ENCODE measurements around the gene TBC1D4. TPM values are rescaled to one million over a fixed set of nuclear protein-coding genes. Genes with fewer than 3 reads are reported as not detected.
A peak's percentile ranks its signal among the peaks of the same experiment; 100 is the strongest.

The TBC1D4 gene
- total and polyA plus RNA-seq, 10 of the 15 experiments (the other 5 are each of a cell fraction or from before 2014, with no cell fraction given): 11.0 to 38.6 (median 25.5) TPM

DNA sequence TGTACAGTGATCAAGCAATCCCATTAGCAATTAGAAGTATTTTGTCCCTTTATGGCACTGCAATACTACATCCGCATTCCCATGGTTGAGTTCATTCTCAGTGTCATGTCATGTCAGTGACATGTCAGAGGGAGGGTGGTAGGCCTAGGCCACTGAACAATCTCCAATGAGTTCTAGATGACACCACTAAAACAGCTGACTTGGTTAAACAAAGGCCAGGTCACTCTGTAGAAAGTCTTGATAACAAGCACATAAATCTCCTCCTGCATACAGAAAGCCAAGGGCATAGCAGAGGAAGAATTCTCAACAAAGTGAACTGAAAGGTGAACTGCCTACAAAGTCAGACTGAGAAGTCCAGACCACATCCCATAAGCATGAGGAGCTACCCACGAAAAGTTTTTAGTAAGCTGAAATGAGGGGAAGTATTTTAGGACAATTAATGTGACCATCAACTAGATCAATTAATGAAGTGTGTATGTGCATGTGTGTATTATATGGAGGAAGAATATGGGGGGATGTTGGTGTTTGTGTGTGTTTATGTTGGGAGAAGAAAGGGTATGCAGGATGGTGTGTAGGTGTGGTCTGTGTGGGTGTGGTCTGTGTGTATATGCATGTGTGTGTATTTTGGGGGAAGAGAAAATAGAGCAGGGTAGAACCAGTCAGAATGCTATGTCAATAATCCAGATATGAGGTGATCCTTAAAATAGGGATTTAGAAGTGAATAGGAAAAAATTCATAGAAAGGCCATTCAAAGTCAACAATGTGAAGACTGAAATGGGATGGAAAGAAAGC, 67.7 kb downstream of the TBC1D4 start:
- in situ Hi-C loops (cut with MboI) (no loop called here), intact Hi-C loops (cut with micrococcal nuclease; ENCODE audit: unreplicated experiment) (no loop called here)
- no peaks in the 10 kb centered on the region for H4K20me1 ChIP-seq (ENCODE audit: control insufficient read depth, insufficient read depth)
- H3K27ac ChIP-seq (ENCODE audit: control insufficient read depth, insufficient read depth): no peak overlapping the region
- H3K4me3 ChIP-seq: no peak overlapping the region
- TF ChIP-seq RUNX3 (IDR thresholded peaks at IDR 0.05; ENCODE audit: low read length): peak; percentile 80
- 0 out of 2 replicates have a peak, but pooled peaks have one; percentile 29 for TF ChIP-seq JUNB (IDR thresholded peaks at IDR 0.05)
- TF ChIP-seq, protein P1, sequence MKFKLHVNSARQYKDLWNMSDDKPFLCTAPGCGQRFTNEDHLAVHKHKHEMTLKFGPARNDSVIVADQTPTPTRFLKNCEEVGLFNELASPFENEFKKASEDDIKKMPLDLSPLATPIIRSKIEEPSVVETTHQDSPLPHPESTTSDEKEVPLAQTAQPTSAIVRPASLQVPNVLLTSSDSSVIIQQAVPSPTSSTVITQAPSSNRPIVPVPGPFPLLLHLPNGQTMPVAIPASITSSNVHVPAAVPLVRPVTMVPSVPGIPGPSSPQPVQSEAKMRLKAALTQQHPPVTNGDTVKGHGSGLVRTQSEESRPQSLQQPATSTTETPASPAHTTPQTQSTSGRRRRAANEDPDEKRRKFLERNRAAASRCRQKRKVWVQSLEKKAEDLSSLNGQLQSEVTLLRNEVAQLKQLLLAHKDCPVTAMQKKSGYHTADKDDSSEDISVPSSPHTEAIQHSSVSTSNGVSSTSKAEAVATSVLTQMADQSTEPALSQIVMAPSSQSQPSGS (IDR thresholded peaks at IDR 0.05; ENCODE audit: low read length): peak; percentile 15; the same call in 1 of the 2 replicates
- TF ChIP-seq NRF1 (conservative IDR thresholded peaks at IDR 0.05; ENCODE audit: low read depth, low read length): no peak
- no peaks in the 10 kb centered on the region for H3K9me3 ChIP-seq (replicated peaks; ENCODE audit: control insufficient read depth, insufficient read depth, low read length)
- no peaks in the 10 kb centered on the region for H3K36me3 ChIP-seq (ENCODE audit: control insufficient read depth in 2 of 2, insufficient read depth in 2 of 2, low read length in 1 of 2)
- no peaks in the 10 kb centered on the region for H3K27me3 ChIP-seq (replicated peaks in 1 of 2; ENCODE audit: control insufficient read depth in 2 of 2, insufficient read depth in 2 of 2, low read length in 1 of 2)
- FAIRE-seq (no peak), ATAC-seq (0 out of 3 replicates have a peak, but pooled peaks have one; percentile 13), DNase-seq (ENCODE audit: low read depth, low spot score) (no peak)
- H3K9ac ChIP-seq (ENCODE audit: control insufficient read depth, insufficient read depth, low read length): no peak overlapping the region
- peaks cover 17% of the 10 kb centered on the region for H3K4me1 ChIP-seq (ENCODE audit: control insufficient read depth, insufficient read depth, low read length)
- H3K4me2 ChIP-seq (ENCODE audit: control insufficient read depth, insufficient read depth): peak overlapping the region; percentile 15; the same call in 1 of the 2 replicates
- RAD21 ChIA-PET (ENCODE audit: unreplicated experiment): interaction anchor here (1.4 kb wide), 1 partner anchor 12 kb away, joined by 3 read pairs; no protein-coding TSS in a partner anchor
- SMC1A ChIA-PET (ENCODE audit: uncharacterized antibody, unreplicated experiment): interaction anchor here (1.0 to 3.5 kb wide), 5 partner anchors 10 to 36 kb away, joined by 3 to 12 read pairs (median 5); no protein-coding TSS in a partner anchor
- BruUV-seq (replicated peaks): no TSS peak
- peaks cover 5% of the 10 kb centered on the region for H3K79me2 ChIP-seq (ENCODE audit: control insufficient read depth, insufficient read depth, low read length)
- H2AFZ ChIP-seq (ENCODE audit: control insufficient read depth, low read depth, low read length): no peak overlapping the region
- POLR2A ChIA-PET: interaction anchor here (1.5 kb wide), 1 partner anchor 11 kb away, joined by 4 read pairs; no protein-coding TSS in a partner anchor
- CTCF ChIA-PET: interaction anchor here (0.8 to 1.4 kb wide), 4 partner anchors 10 to 47 kb away, joined by 3 to 4 read pairs (median 4); no protein-coding TSS in a partner anchor
- 50% methylated on average over 2 of the region's 2 CpGs for WGBS (ENCODE audit: insufficient coverage, insufficient replicate concordance, low lambda C conversion rate, missing lambda C conversion rate)

All from GM12878 (cell line).